Thyroid gland (tissue), 4 donors: Measurements from ENCODE around the gene MAP3K8. TPM values are rescaled to one million over a fixed set of nuclear protein-coding genes. Genes with fewer than 3 reads are reported as not detected.

ENCODE experiments used
- DNase-seq, 2 donors: peaks; one replicate each; pipeline ENCODE4 v3.0.0-alpha.2; 2019
- H3K27ac ChIP-seq, 3 donors: fragments of 200-600 bp; sonication (generic); 1 replicate in 2 of 3; 2 replicates in 1 of 3; pipeline ENCODE4 v1.5.1; 2016 to 2019; ENCODE audit warnings: mild to moderate bottlenecking in 1 of 3, moderate library complexity in 1 of 3
- H3K27me3 ChIP-seq: fragments of 200-600 bp; sonication (generic); one replicate; pipeline ENCODE4 v1.5.1; 2019
- H3K36me3 ChIP-seq, 2 donors: fragments of 200-600 bp; sonication (generic); one replicate each; pipeline ENCODE4 v1.5.1; 2016 to 2019
- H3K4me1 ChIP-seq, 2 donors: fragments of 200-600 bp; sonication (generic); one replicate each; pipeline ENCODE4 v1.5.1; 2017 to 2019
- H3K4me3 ChIP-seq, 3 donors: fragments of 200-600 bp; sonication (generic); replicated peaks in 1 of 3; 1 replicate in 2 of 3; 2 replicates in 1 of 3; pipeline ENCODE4 v1.5.1; 2016; ENCODE audit warnings: mild to moderate bottlenecking in 1 of 3
- H3K9me3 ChIP-seq: fragments of 200-600 bp; sonication (generic); one replicate; pipeline ENCODE4 v1.5.1; 2017
- POLR2A ChIP-seq, 2 donors: fragments of 450-650 bp; IDR thresholded peaks; one replicate each; pipeline ENCODE4 v1.6.1; 2017; ENCODE audit warnings: antibody characterized with exemption in 2 of 2, mild to moderate bottlenecking in 2 of 2, moderate library complexity in 1 of 2
- WGBS, 2 donors: methylation state at CpG; one replicate each; pipeline ENCODE4 v1.1.5; 2017; 5-methylcytosine and 5-hydroxymethylcytosine counted together
- intact Hi-C: fragments of 100-400 bp; cut with DNase I; formaldehyde crosslinking; loops from one replicate; pipeline ENCODE4 v1.15.1; 2023
- total RNA-seq, 4 donors: library from RNA; depleted of rRNA; stranded (reverse); fragments of >200 nt; gene quantifications; one replicate each; pipeline ENCODE4 v1.2.3, GENCODE V29; 2016
- TF ChIP-seq, protein P1 (sequence below), 6 experiments: fragments of 200-600 bp in 3 of 6; fragments of 450-650 bp in 3 of 6; sonication (generic) in 3 of 6; IDR thresholded peaks; one replicate each; pipeline ENCODE4 v1.5.1; 2016 to 2019; ENCODE audit warnings: antibody characterized with exemption in 6 of 6, mild to moderate bottlenecking in 2 of 6, inconsistent platforms in 1 of 6, moderate library complexity in 1 of 6

MAP3K8 gene
- total RNA-seq, 4 donors from 2014 or later: 9.7 to 37.9 (median 22.7) TPM

DNA sequence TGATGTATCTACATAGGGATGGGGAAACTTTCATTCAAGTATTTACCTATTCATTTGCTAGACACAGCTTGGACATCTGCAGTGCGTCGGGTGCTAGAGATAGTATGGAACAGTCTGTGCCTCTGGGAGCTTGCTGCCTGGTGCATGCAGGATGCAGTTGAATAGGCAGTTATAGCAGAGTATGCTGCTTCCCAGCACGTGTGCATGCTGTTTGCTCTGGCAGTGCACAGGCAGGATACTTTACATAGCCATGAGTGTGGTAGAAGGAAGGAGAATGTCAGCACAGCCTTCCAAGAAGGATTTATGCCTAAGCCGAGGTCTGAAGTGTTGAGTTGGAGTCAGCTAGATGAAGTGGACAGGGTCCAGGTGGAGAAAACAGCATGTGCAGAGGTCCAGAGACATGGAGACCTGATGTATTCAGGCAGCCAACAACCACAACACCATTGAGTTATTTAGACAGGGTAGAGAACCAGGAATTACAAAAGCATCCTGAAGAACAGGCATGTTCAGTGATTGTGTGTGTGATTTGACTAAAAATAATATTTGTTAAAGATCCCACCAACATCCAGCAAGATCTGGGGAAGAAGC lies 8.1 kb downstream of the MAP3K8 start:
- Histone ChIP-seq H3K27ac (no peak overlapping the region), H3K4me3 (no peak overlapping the region), H3K36me3 (peaks cover 9 to 14% of the 10 kb centered on the region in 2 donors), H3K4me1 (peaks cover 18 to 48% of the 10 kb centered on the region in 2 donors), H3K27me3 (no peaks in the 10 kb centered on the region), H3K9me3 (no peaks in the 10 kb centered on the region)
- no peak for DNase-seq
- 69 to 78% methylated on average over 4 of the region's 4 CpGs for WGBS, 2 donors
- no peak for TF ChIP-seq POLR2A (IDR thresholded peaks at IDR 0.05)
- TF ChIP-seq, protein P1, sequence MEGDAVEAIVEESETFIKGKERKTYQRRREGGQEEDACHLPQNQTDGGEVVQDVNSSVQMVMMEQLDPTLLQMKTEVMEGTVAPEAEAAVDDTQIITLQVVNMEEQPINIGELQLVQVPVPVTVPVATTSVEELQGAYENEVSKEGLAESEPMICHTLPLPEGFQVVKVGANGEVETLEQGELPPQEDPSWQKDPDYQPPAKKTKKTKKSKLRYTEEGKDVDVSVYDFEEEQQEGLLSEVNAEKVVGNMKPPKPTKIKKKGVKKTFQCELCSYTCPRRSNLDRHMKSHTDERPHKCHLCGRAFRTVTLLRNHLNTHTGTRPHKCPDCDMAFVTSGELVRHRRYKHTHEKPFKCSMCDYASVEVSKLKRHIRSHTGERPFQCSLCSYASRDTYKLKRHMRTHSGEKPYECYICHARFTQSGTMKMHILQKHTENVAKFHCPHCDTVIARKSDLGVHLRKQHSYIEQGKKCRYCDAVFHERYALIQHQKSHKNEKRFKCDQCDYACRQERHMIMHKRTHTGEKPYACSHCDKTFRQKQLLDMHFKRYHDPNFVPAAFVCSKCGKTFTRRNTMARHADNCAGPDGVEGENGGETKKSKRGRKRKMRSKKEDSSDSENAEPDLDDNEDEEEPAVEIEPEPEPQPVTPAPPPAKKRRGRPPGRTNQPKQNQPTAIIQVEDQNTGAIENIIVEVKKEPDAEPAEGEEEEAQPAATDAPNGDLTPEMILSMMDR (IDR thresholded peaks at IDR 0.05): no peak
- intact Hi-C loops: no loop called here

DNA sequence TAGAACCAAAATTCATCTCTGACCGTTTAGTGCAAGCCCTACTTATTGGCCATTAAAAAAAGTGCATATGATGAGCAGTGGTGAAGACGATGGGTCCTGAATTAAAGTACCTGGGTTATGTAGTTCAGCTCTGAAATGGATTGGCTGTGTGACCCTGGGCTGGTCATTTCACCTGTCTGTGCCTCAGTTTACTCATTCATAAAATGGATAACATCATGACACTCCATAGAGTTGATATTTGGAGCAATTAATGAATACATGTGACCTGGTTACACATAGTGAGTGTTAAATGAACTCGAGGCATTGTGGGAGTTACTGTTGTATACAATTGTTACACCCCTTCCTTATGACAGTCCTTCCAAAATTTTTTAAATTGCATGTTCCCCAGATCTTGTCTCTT lies 9.1 kb downstream of the MAP3K8 start:
- TF ChIP-seq, protein P1 (IDR thresholded peaks at IDR 0.05): no peak
- no peak for TF ChIP-seq POLR2A (IDR thresholded peaks at IDR 0.05)
- WGBS, 2 donors: 89 to 95% methylated on average over 3 of the region's 3 CpGs
- no peaks in the 10 kb centered on the region for H3K27me3 ChIP-seq
- no peak overlapping the region for H3K27ac ChIP-seq
- DNase-seq: no peak
- no peak overlapping the region for H3K4me3 ChIP-seq
- H3K9me3 ChIP-seq: no peaks in the 10 kb centered on the region
- peaks cover 16 to 23% of the 10 kb centered on the region in 2 donors for H3K36me3 ChIP-seq
- intact Hi-C loops: no loop called here
- H3K4me1 ChIP-seq: peaks cover 10 to 39% of the 10 kb centered on the region in 2 donors

DNA sequence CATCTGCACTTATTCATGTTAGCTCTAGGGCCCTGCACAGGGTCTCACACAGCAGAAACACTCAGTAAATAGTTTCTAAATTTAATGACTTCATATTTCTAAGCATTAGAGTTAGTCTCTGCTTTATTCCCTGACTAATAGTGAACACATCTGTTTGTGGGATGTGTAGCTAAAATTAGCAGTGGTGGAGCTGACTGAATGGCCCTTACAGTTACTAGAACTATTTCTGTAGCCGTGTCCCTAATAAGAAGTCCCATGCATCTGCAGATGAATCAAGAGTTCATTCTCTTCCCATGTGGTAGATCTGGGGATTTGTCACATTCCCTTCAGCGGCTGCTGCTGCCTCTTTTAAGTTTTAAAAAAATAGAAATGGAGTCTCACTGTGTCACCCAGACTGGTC lies 11.7 kb downstream of the MAP3K8 start:
- intact Hi-C loops: no loop called here
- TF ChIP-seq, protein P1 (IDR thresholded peaks at IDR 0.05): no peak
- TF ChIP-seq POLR2A (IDR thresholded peaks at IDR 0.05): no peak
- Histone ChIP-seq H3K9me3 (no peaks in the 10 kb centered on the region), H3K27me3 (no peaks in the 10 kb centered on the region), H3K4me1 (peaks cover 0 to 20% of the 10 kb centered on the region in 2 donors), H3K4me3 (no peak overlapping the region), H3K27ac (no peak overlapping the region), H3K36me3 (peaks cover 30 to 31% of the 10 kb centered on the region in 2 donors)
- DNase-seq: no peak
- WGBS, 2 donors: 36 to 43% methylated on average over 2 of the region's 2 CpGs

DNA sequence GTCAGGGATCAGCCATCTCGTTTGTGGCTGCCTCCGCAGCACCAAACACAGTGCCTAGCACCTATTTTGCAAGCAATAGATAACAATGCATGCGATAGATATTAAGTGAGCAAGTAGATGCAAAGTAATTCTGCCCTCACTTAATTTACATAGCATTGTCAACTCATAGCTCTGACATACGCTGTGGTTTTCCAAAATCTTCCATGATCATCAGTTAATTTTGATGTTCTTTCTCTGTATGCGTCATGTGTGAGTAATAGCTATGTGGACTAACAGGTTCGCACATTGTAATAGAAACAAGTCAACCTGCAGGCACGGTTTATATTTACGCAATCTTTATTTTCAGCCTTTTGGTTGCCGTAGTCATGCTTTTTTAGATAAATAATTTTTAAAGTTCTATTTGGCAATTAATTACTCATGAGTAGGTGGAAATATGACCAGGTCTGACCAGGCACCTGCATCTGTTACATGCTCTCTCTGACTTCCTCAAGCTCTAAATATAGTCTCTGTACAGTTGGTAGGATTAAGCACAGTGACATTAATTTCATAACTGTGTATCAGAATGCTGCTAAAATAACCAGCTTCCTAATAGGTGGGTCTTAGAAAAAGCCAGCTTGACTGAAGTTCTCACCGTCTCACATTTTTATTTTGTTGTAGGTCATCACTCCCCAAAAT lies 13.3 kb downstream of the MAP3K8 start:
- TF ChIP-seq, protein P1 (IDR thresholded peaks at IDR 0.05): no peak
- TF ChIP-seq POLR2A (IDR thresholded peaks at IDR 0.05): no peak
- Histone ChIP-seq H3K27ac (no peak overlapping the region), H3K36me3 (peaks cover 41 to 42% of the 10 kb centered on the region in 2 donors), H3K4me3 (no peak overlapping the region), H3K27me3 (no peaks in the 10 kb centered on the region), H3K9me3 (no peaks in the 10 kb centered on the region), H3K4me1 (peaks cover 0 to 9% of the 10 kb centered on the region in 2 donors)
- intact Hi-C loops: no loop called here
- WGBS, 2 donors: 94 to 95% methylated on average over 10 of the region's 10 CpGs
- DNase-seq: no peak

DNA sequence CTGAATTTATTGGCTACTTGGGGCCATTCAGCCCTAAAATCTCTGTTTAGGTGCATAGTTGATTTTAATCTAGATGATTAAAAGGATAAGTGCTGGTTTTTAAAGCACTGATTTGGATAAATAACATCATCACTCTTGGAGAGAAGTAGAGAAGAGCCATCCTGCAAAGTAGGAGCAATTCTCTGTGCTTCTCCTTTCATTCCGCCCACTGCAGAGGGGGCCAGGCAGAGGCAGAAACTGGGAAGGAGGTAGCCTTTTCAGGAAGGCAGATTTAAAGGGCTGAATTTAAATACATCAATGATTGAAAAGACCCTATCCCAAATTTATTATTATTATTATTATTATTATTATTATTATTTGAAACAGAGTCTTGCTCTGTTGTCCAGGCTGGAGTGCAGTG lies 14.1 kb downstream of the MAP3K8 start:
- intact Hi-C loops: no loop called here
- peaks cover 37 to 48% of the 10 kb centered on the region in 2 donors for H3K36me3 ChIP-seq
- TF ChIP-seq, protein P1 (IDR thresholded peaks at IDR 0.05): no peak
- no peak for TF ChIP-seq POLR2A (IDR thresholded peaks at IDR 0.05)
- H3K4me1 ChIP-seq: peaks cover 0 to 8% of the 10 kb centered on the region in 2 donors
- 93 to 97% methylated on average over 1 of the region's 1 CpG for WGBS, 2 donors
- no peak for DNase-seq
- no peaks in the 10 kb centered on the region for H3K27me3 ChIP-seq
- H3K27ac ChIP-seq: no peak overlapping the region
- no peak overlapping the region for H3K4me3 ChIP-seq
- no peaks in the 10 kb centered on the region for H3K9me3 ChIP-seq
